Rectal smooth muscle tissue (tissue), 1 donor: Measurements from ENCODE around the gene ZNF641.

Experiments
- H3K27ac ChIP-seq: one replicate; pipeline ENCODE4 v1.7.0; 2013; ENCODE audit warnings: low read depth, low read length, inconsistent platforms
- H3K27me3 ChIP-seq: one replicate; pipeline ENCODE4 v1.7.0; 2013; ENCODE audit warnings: low read length; ENCODE audit not compliant: control insufficient read depth, insufficient read depth
- H3K36me3 ChIP-seq: one replicate; pipeline ENCODE4 v1.7.0; 2013; ENCODE audit warnings: low read length; ENCODE audit not compliant: control insufficient read depth, insufficient read depth
- H3K4me1 ChIP-seq: one replicate; pipeline ENCODE4 v1.7.0; 2013; ENCODE audit warnings: low read length; ENCODE audit not compliant: control insufficient read depth, insufficient read depth
- H3K4me3 ChIP-seq: one replicate; pipeline ENCODE4 v1.7.0; 2013; ENCODE audit warnings: low read length
- H3K9ac ChIP-seq: one replicate; pipeline ENCODE4 v1.7.0; 2013; ENCODE audit warnings: low read length

The ZNF641 gene

GRCh38 chr12:48329199-48329939 is 21.4 kb downstream of the ZNF641 start:
- Histone ChIP-seq H3K4me3 (no peak overlapping the region), H3K27ac (no peak overlapping the region), H3K27me3 (no peaks in the 10 kb centered on the region), H3K9ac (no peak overlapping the region), H3K36me3 (no peaks in the 10 kb centered on the region), H3K4me1 (no peaks in the 10 kb centered on the region)

GRCh38 chr12:48316491-48316890 is 34.2 kb downstream of the ZNF641 start:
- H3K27me3 ChIP-seq: no peaks in the 10 kb centered on the region
- no peaks in the 10 kb centered on the region for H3K4me1 ChIP-seq
- H3K36me3 ChIP-seq: no peaks in the 10 kb centered on the region
- H3K9ac ChIP-seq: no peak overlapping the region
- H3K27ac ChIP-seq: no peak overlapping the region
- no peak overlapping the region for H3K4me3 ChIP-seq

DNA sequence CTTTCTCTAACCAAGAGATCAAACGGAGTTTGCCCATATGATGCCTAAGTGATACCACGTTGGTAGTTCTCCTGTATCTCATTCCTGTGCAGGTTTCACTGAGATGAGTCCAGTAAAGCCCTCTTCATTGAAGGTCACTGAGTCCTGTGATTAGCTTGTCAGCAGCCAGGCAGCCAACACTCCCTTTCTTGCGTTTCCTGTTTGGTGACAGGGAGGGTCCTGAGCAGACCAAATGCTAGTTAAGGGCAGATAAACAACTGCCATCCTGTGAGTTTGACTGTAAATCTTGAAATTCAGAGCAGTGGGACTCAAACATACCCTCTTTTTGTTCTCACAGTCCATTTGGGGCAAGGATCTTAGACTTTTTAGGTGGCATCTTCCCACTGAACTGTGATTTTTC is 39.4 kb downstream of the ZNF641 start:
- H3K4me3 ChIP-seq: no peak overlapping the region
- no peaks in the 10 kb centered on the region for H3K4me1 ChIP-seq
- H3K9ac ChIP-seq: no peak overlapping the region
- H3K27me3 ChIP-seq: no peaks in the 10 kb centered on the region
- no peak overlapping the region for H3K27ac ChIP-seq
- no peaks in the 10 kb centered on the region for H3K36me3 ChIP-seq

DNA sequence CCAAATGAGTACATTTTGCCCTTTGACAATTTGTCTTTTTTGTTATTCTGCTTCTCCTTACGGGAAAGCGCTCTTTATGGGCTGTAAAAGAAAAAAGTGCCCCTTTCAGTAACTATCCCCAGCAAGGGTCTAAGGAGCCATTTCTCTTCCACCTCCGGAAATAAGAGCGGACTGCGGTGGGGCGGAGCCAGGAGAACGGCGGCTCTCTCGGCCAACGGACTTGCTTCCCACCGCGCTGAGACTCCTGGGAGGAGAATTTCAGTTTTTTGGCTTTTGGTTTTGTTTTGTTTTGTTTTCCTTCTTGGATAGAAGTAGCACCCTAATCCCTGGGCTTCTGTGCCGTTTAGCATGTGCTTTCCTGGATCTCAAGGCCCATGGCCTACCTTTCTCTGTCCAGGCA is 43.5 kb downstream of the ZNF641 start:
- H3K9ac ChIP-seq: no peak overlapping the region
- H3K4me3 ChIP-seq: no peak overlapping the region
- no peak overlapping the region for H3K27ac ChIP-seq
- H3K36me3 ChIP-seq: no peaks in the 10 kb centered on the region
- H3K4me1 ChIP-seq: no peaks in the 10 kb centered on the region
- no peaks in the 10 kb centered on the region for H3K27me3 ChIP-seq

DNA sequence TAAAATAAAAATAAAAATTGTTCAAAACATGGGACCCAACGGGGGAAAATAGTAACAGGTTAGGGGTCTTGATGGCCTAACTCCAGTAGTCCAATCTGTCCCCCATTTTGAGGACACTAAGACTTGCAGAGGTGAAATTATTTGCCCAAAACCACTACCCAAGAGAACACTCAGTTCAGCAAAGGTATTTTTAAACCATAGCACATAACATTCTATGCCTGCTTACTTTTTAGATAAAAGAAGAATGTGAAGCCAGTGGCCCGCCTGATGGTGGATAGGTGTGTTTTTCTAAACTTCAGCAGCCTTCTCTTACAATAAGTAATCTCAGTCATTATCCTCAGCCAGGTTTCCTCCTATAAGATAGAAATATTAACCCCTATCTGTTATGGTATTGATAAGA is 45.5 kb downstream of the ZNF641 start:
- no peaks in the 10 kb centered on the region for H3K27me3 ChIP-seq
- H3K9ac ChIP-seq: no peak overlapping the region
- H3K4me1 ChIP-seq: no peaks in the 10 kb centered on the region
- H3K36me3 ChIP-seq: no peaks in the 10 kb centered on the region
- no peak overlapping the region for H3K27ac ChIP-seq
- no peak overlapping the region for H3K4me3 ChIP-seq

DNA sequence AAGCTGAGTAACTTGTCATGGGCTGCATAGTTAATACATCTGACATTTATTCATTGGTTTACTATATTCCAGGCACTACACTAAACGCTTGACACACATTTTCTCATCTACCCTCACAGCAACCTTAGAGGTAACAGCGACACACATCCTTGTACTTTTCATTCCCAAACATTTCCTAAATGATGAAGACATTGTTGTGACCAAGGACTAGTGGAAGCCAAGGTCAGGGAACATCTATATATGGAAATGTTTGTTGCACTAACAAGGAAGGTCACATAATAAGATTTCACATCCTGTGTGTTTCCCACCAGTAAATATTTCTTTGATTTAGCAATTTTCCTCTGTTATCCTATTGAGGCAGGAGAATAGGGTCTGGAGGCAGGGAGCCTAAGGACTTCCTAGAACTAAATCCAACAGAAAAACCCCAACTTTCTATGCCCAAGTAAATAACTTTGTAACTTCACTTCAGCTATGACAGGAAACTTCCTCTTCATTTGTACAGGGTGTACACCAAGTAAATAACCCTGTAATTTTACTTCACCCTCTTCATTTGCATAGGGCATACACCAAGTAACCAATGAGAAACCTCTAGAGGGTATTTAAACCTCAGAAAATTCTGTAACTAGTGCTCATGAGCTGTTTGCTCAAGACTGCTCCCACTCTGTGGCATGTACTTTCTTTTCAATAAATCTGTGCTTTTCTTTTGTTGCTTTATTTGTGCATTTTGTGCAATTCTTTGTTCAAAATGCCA is 48.4 kb downstream of the ZNF641 start:
- H3K4me1 ChIP-seq: no peaks in the 10 kb centered on the region
- no peaks in the 10 kb centered on the region for H3K27me3 ChIP-seq
- H3K4me3 ChIP-seq: no peak overlapping the region
- H3K36me3 ChIP-seq: no peaks in the 10 kb centered on the region
- H3K9ac ChIP-seq: no peak overlapping the region
- no peak overlapping the region for H3K27ac ChIP-seq

DNA sequence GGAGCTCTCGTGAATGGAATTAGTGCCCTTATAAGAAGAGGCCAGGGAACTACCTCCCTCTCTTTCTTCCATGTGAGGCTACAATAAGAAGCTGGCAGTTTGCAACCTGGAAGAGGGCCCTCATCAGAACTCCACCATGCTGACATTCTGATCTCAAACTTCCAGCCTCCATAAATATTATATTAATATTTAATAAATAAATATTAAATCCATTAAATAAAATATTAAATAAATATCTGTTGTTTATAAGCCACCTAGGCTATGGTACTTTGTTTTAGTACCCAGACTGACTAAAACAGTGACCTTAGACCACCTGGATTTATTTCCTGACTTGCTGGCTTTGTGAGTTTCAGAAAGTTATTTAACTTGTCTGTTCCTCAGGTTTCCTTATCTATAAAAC is 49.9 kb downstream of the ZNF641 start:
- no peaks in the 10 kb centered on the region for H3K27me3 ChIP-seq
- no peak overlapping the region for H3K9ac ChIP-seq
- H3K36me3 ChIP-seq: no peaks in the 10 kb centered on the region
- no peak overlapping the region for H3K27ac ChIP-seq
- H3K4me3 ChIP-seq: no peak overlapping the region
- no peaks in the 10 kb centered on the region for H3K4me1 ChIP-seq

GRCh38 chr12:48296586-48297282 is 54.0 kb downstream of the ZNF641 start:
- H3K27me3 ChIP-seq: no peaks in the 10 kb centered on the region
- peak overlapping the region; percentile 7 for H3K27ac ChIP-seq
- no peaks in the 10 kb centered on the region for H3K4me1 ChIP-seq
- H3K36me3 ChIP-seq: no peaks in the 10 kb centered on the region
- peak overlapping the region; percentile 69 for H3K4me3 ChIP-seq
- H3K9ac ChIP-seq: no peak overlapping the region

DNA sequence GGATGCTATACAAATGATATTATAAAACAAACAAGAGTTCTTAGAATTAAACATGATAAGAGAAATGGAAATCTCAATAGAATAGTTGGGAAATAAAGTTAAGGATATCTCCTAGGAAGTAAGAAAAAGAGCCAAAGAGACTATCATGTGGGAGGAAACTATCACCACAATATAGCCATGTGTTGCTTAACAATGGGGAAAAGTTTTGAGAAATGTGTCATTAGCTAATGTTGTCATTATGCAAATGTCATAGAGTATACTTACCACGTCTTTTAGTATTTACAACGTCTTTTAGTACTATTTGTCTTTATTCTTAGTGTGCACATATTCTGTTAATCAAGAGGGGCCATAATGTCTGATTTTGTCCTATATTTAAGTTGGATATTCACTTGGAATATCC is 58.7 kb downstream of the ZNF641 start:
- no peaks in the 10 kb centered on the region for H3K27me3 ChIP-seq
- H3K27ac ChIP-seq: no peak overlapping the region
- no peaks in the 10 kb centered on the region for H3K36me3 ChIP-seq
- no peaks in the 10 kb centered on the region for H3K4me1 ChIP-seq
- no peak overlapping the region for H3K9ac ChIP-seq
- no peak overlapping the region for H3K4me3 ChIP-seq

- Histone ChIP-seq H3K27me3 (no peaks in the 10 kb centered on the region), H3K4me1 (no peaks in the 10 kb centered on the region), H3K9ac (no peak overlapping the region), H3K4me3 (no peak overlapping the region), H3K27ac (no peak overlapping the region), H3K36me3 (no peaks in the 10 kb centered on the region)
These were observed 59.2 kb downstream of the ZNF641 start for GRCh38 chr12:48291511-48291910.

DNA sequence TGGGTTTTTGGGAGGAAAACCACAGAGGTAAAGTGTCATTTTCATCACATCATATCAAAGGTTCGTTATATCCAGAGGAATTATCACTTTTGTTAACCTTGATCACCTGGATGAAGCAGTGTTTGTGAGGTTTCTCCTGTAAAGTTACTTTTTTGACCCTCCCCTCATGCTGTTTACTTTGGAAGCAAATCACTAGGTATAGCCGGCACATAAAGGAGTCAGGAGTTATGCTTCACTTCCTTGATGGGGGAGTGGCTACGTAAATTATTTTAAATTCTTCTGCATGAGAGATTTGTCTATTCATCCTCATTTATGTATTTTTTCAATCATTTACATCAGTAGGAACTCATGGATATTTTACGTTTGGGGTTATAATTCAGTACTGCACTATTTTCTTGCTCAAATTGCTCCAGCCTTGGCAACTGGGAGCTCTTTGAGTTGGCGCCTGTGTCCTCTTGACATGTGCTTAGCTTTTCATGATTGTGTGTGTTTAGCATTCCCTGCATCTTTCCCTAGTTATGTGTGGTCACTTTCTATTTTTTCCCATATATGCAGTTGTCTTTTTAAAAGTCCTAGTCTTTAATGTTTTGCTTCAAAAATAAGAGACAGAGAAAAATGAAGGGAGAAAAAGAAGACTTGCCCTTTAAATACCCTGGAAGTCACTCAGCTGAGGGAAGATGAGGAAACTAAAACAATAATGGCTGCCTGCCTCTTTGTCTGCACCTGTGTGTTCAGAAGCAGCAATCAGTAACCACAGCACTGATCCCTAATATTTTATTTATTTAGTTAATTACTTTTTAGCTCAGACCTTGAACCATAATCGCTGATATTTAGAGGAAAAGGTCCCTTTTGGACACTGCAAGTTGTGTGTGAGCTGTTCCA is 62.1 kb downstream of the ZNF641 start:
- no peaks in the 10 kb centered on the region for H3K4me1 ChIP-seq
- no peaks in the 10 kb centered on the region for H3K36me3 ChIP-seq
- H3K27me3 ChIP-seq: no peaks in the 10 kb centered on the region
- H3K4me3 ChIP-seq: no peak overlapping the region
- no peak overlapping the region for H3K27ac ChIP-seq
- H3K9ac ChIP-seq: no peak overlapping the region
